ENCODE measurements around the gene SLC43A2.

DNA sequence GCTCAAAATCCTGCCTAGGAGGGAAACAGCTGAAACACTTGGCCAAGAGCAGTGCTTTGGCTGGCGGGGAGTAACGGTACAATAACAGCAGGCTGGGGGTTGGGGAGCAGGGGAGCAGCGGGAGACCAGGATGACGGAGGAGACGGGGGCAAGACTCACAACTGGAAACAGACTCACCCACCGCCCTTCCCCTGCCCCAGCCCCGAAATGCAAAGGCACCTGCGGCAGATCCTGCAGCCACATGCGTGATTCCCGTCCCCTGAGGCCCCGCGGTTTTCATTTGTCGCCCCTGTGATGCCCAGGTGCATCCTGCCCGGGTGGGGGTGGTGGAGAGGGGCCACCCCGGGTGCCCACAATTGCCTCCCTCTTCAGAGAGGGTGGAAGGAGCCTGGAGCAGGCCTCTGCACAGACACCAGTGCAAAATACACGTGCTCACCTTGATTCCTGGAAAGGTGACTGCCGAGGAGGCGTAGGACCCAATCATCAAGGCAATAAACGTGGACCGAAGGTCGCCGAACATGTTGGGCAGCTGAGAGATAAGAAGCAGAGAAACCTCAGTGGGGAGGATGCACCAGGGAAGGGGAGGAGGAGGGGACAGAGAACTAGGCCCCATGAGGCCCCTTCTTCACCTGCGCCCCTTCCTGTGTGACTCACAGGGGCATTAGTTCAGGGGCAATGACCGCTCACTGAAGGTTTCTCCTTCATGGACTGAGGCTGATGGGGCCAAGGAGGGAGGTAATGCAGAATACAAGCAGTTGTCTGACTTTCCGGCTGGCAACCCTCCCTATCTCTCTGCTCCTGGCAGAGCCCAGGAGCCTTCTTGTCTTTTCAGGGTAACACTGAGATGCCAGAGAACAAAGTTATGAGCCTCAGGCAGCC lies 35.6 kb downstream of the SLC43A2 start:
- TF ChIP-seq CTCF (IDR thresholded peaks at IDR 0.05), result no peak
- TF ChIP-seq POLR2A (IDR thresholded peaks at IDR 0.05), result no peak

Measured in Peyer's patch (tissue), 4 donors.